Measurements from ENCODE around the gene BEX1. TPM values are rescaled to one million over a fixed set of nuclear protein-coding genes. Genes with fewer than 3 reads are reported as not detected.
"Not testable (repeated sequence)": the region's sequence is repeated elsewhere in the genome, so short reads cannot be mapped to it uniquely, and the experiment has no call there.

Gene BEX1
- total RNA-seq, 2 donors from 2014 or later = 83.6 to 144 TPM

GRCh38 chrX:103052625-103053024 lies 11.3 kb downstream of the BEX1 start:
- DNase-seq = no peak
- H3K4me3 Mint-ChIP-seq = no peak overlapping the region
- H3K4me1 Mint-ChIP-seq = peaks cover 14% of the 10 kb centered on the region
- no peak overlapping the region for H3K4me3 ChIP-seq (ENCODE audit: low read length)
- no peak overlapping the region for H3K27ac ChIP-seq (ENCODE audit: low read depth, low read length)
- no peaks in the 10 kb centered on the region for H3K9me3 ChIP-seq (ENCODE audit: control insufficient read depth, low read length)
- no peak overlapping the region for H3K9ac ChIP-seq (ENCODE audit: extremely low read depth, low read length, poor library complexity, severe bottlenecking)
- no peak for TF ChIP-seq CTCF (conservative IDR thresholded peaks at IDR 0.05)
- H3K36me3 Mint-ChIP-seq (ENCODE audit: low read depth) = no peaks in the 10 kb centered on the region
- no peaks in the 10 kb centered on the region for H3K27me3 Mint-ChIP-seq (ENCODE audit: insufficient read depth)
- no peaks in the 10 kb centered on the region for H3K36me3 ChIP-seq (ENCODE audit: control insufficient read depth, insufficient read depth, low read length)
- no peak overlapping the region for H3K27ac Mint-ChIP-seq
- no peaks in the 10 kb centered on the region for H3K27me3 ChIP-seq (ENCODE audit: control insufficient read depth, insufficient read depth, low read length, poor library complexity, severe bottlenecking)
- H3K4me1 ChIP-seq (ENCODE audit: control insufficient read depth, insufficient read depth, low read length) = no peaks in the 10 kb centered on the region
- H3K9me3 Mint-ChIP-seq = peaks cover 45% of the 10 kb centered on the region

- no peak overlapping the region for H3K27ac Mint-ChIP-seq
- H3K9ac ChIP-seq (ENCODE audit: extremely low read depth, low read length, poor library complexity, severe bottlenecking) = no peak overlapping the region
- no peak overlapping the region for H3K4me3 ChIP-seq (ENCODE audit: low read length)
- peaks cover 11% of the 10 kb centered on the region for H3K4me1 Mint-ChIP-seq
- no peaks in the 10 kb centered on the region for H3K4me1 ChIP-seq (ENCODE audit: control insufficient read depth, insufficient read depth, low read length)
- no peak overlapping the region for H3K27ac ChIP-seq (ENCODE audit: low read depth, low read length)
- no peak for TF ChIP-seq CTCF (conservative IDR thresholded peaks at IDR 0.05)
- no peaks in the 10 kb centered on the region for H3K36me3 Mint-ChIP-seq (ENCODE audit: low read depth)
- DNase-seq = no peak
- 33 to 38% methylated on average over 1 to 8 of the region's 8 CpGs for WGBS, 2 experiments (ENCODE audit: insufficient coverage in 1 of 2, insufficient read length in 1 of 2)
- no peaks in the 10 kb centered on the region for H3K27me3 Mint-ChIP-seq (ENCODE audit: insufficient read depth)
- peaks cover 54% of the 10 kb centered on the region for H3K9me3 Mint-ChIP-seq
- H3K4me3 Mint-ChIP-seq = no peak overlapping the region
- no peaks in the 10 kb centered on the region for H3K27me3 ChIP-seq (ENCODE audit: control insufficient read depth, insufficient read depth, low read length, poor library complexity, severe bottlenecking)
- no peaks in the 10 kb centered on the region for H3K36me3 ChIP-seq (ENCODE audit: control insufficient read depth, insufficient read depth, low read length)
- H3K9me3 ChIP-seq (ENCODE audit: control insufficient read depth, low read length) = no peaks in the 10 kb centered on the region
Measured at GRCh38 chrX:103051260-103051789, 12.6 kb downstream of the BEX1 start.

GRCh38 chrX:103033371-103033770 lies 30.6 kb downstream of the BEX1 start:
- H3K9me3 ChIP-seq (ENCODE audit: control insufficient read depth, low read length); H3K27me3 Mint-ChIP-seq (ENCODE audit: insufficient read depth); H3K36me3 Mint-ChIP-seq (ENCODE audit: low read depth); DNase-seq; H3K4me3 ChIP-seq (ENCODE audit: low read length); H3K27ac Mint-ChIP-seq; H3K4me1 ChIP-seq (ENCODE audit: control insufficient read depth, insufficient read depth, low read length); H3K36me3 ChIP-seq (ENCODE audit: control insufficient read depth, insufficient read depth, low read length); H3K27ac ChIP-seq (ENCODE audit: low read depth, low read length); H3K27me3 ChIP-seq (ENCODE audit: control insufficient read depth, insufficient read depth, low read length, poor library complexity, severe bottlenecking); H3K4me3 Mint-ChIP-seq; H3K4me1 Mint-ChIP-seq; H3K9ac ChIP-seq (ENCODE audit: extremely low read depth, low read length, poor library complexity, severe bottlenecking): not testable (repeated sequence)
- H3K9me3 Mint-ChIP-seq = peaks cover 56% of the 10 kb centered on the region
- 80% methylated on average over 1 of the region's 1 CpG; no CpG with 5 or more reads in 1 of the 2 experiments for WGBS, 2 experiments (ENCODE audit: insufficient coverage in 1 of 2, insufficient read length in 1 of 2)

- Histone ChIP-seq H3K27me3 (ENCODE audit: control insufficient read depth, insufficient read depth, low read length, poor library complexity, severe bottlenecking) (no peaks in the 10 kb centered on the region), H3K36me3 (ENCODE audit: control insufficient read depth, insufficient read depth, low read length) (no peaks in the 10 kb centered on the region), H3K9me3 (ENCODE audit: control insufficient read depth, low read length) (no peaks in the 10 kb centered on the region), H3K27ac (ENCODE audit: low read depth, low read length) (no peak overlapping the region), H3K4me1 (ENCODE audit: control insufficient read depth, insufficient read depth, low read length) (no peaks in the 10 kb centered on the region), H3K4me3 (ENCODE audit: low read length) (no peak overlapping the region), H3K9ac (ENCODE audit: extremely low read depth, low read length, poor library complexity, severe bottlenecking) (no peak overlapping the region)
- no peak for DNase-seq
- 76% methylated on average over 4 of the region's 4 CpGs; no CpG with 5 or more reads in 1 of the 2 experiments for WGBS, 2 experiments (ENCODE audit: insufficient coverage in 1 of 2, insufficient read length in 1 of 2)
- Mint-ChIP-seq H3K4me3 (no peak overlapping the region), H3K27me3 (ENCODE audit: insufficient read depth) (peaks cover 15% of the 10 kb centered on the region), H3K4me1 (no peaks in the 10 kb centered on the region), H3K9me3 (peaks cover 30% of the 10 kb centered on the region), H3K36me3 (ENCODE audit: low read depth) (no peaks in the 10 kb centered on the region), H3K27ac (no peak overlapping the region)
- TF ChIP-seq CTCF (conservative IDR thresholded peaks at IDR 0.05) = peak; percentile 56
Measured at GRCh38 chrX:103017542-103017941, 46.4 kb downstream of the BEX1 start.

Measured in endodermal cell (in vitro differentiated cells).